Chondrocyte (in vitro differentiated cells): ENCODE data around the gene ARMC9. TPM values are rescaled to one million over a fixed set of nuclear protein-coding genes. Genes with fewer than 3 reads are reported as not detected.
"Not testable (repeated sequence)": the region's sequence is repeated elsewhere in the genome, so short reads cannot be mapped to it uniquely, and the experiment has no call there.

Source experiments
- DNase-seq: peaks from one replicate; pipeline ENCODE4 v3.0.0; 2021; ENCODE audit warnings: mixed read lengths, low spot score
- H3K27ac Mint-ChIP-seq: one replicate; pipeline ENCODE4 v1.8.0; 2021; ENCODE audit warnings: mild to moderate bottlenecking, moderate library complexity, mixed read lengths; ENCODE audit not compliant: unreplicated experiment
- H3K27me3 Mint-ChIP-seq: 2 replicates; pipeline ENCODE4 v1.8.0; 2021; ENCODE audit warnings: low read depth, mixed read lengths
- H3K36me3 Mint-ChIP-seq: 2 replicates; pipeline ENCODE4 v1.8.0; 2021; ENCODE audit warnings: low read depth, mixed read lengths
- H3K4me1 Mint-ChIP-seq: 2 replicates; pipeline ENCODE4 v1.8.0; 2021; ENCODE audit warnings: low read depth, mild to moderate bottlenecking, mixed read lengths
- H3K4me3 Mint-ChIP-seq: one replicate; pipeline ENCODE4 v1.8.0; 2021; ENCODE audit warnings: mild to moderate bottlenecking, moderate library complexity, mixed read lengths; ENCODE audit not compliant: unreplicated experiment
- H3K9me3 Mint-ChIP-seq: 2 replicates; pipeline ENCODE4 v1.8.0; 2021; ENCODE audit warnings: low read depth, mixed read lengths
- CTCF ChIP-seq: fragments of 200-600 bp; sonication (generic); IDR thresholded peaks from 2 replicates; pipeline ENCODE4 v1.5.0; 2021; ENCODE audit warnings: antibody characterized with exemption, mild to moderate bottlenecking, moderate library complexity
- total RNA-seq: library from RNA; stranded (reverse); gene quantifications from 3 replicates; pipeline ENCODE4 v1.2.1, GENCODE V29; 2021

ARMC9 gene
- total RNA-seq, 1 donor from 2014 or later: 188 TPM

DNA sequence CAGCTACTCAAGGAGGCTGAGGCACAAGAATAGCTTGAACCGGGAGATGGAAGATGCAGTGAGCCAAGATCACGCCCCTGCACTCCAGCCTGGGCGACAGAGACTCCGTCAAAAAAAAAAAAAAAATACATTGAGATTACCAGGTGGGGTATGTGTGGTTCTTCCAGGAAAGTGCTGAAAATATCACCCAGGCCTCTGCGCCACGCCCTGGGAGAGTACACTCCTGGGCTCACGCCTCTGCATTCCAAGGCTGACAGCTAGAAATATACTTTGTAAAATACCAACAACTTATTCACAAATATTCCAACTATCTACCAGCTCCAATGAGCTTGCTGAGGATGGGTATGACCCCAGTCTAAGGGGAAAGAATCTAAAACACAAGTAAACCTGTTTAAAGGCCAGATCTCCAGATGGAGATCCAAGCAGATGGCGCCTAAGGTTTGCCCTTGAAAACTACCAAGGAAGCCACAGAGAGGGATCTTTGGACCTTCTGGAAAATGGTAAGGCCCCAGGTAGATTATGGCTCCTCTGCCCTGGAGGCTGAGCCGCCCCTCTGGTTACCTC lies 175.4 kb downstream of the ARMC9 start:
- H3K27ac Mint-ChIP-seq: no peak overlapping the region
- peaks cover 12% of the 10 kb centered on the region for H3K4me1 Mint-ChIP-seq
- DNase-seq: no peak
- no peaks in the 10 kb centered on the region for H3K27me3 Mint-ChIP-seq
- peaks cover 12% of the 10 kb centered on the region for H3K36me3 Mint-ChIP-seq
- H3K9me3 Mint-ChIP-seq: no peaks in the 10 kb centered on the region
- H3K4me3 Mint-ChIP-seq: no peak overlapping the region
- no peak for TF ChIP-seq CTCF

DNA sequence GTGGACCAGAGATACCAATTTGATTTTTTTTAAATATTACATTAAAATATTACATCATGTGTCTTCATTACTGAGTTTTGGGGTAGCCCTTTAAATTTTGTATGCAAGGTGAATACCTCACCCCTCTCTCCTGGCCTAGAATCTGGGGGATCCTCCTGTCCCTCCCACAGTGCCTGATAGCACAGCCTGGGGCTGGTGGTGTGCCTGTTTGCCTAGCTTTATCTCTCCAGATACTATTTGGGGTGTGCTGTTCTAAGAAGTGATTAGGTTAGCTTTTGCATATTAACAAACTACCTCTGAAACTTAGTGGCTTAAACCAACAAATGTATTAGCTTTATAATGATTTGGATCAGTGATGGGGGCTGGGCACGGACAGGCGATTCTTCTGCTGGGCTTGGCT lies 176.3 kb downstream of the ARMC9 start:
- H3K36me3 Mint-ChIP-seq: peaks cover 12% of the 10 kb centered on the region
- H3K4me3 Mint-ChIP-seq: no peak overlapping the region
- DNase-seq: no peak
- no peaks in the 10 kb centered on the region for H3K9me3 Mint-ChIP-seq
- TF ChIP-seq CTCF: no peak
- H3K27ac Mint-ChIP-seq: no peak overlapping the region
- H3K4me1 Mint-ChIP-seq: peaks cover 12% of the 10 kb centered on the region
- H3K27me3 Mint-ChIP-seq: no peaks in the 10 kb centered on the region

DNA sequence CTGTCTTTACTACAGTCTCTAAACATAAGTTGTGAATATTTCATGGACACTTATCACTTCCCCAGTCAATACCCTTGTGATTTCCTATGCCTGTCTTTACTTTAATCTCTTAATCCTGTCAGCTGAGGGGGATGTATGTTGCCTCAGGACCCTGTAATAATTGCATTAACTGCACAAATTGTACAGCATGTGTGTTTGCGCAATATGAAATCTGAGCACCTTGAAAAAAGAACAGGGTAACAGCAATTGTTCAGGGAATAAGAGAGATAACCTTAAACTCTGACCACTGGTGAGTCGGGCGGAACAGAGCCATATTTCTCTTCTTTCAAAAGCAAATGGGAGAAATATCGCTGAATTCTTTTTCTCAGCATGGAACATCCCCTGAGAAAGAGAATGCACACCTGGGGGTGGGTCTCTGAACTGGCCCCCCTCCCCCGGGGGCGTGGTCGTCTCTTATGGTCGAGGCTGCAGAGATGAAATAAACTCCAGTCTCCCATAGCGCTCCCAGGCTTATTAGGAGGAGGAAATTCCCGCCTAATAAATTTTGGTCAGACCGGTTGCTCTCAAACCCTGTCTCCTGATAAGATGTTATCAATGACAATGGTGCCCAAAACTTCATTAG lies 177.7 kb downstream of the ARMC9 start:
- not testable (repeated sequence) for H3K27ac Mint-ChIP-seq, H3K9me3 Mint-ChIP-seq

GRCh38 chr2:231376857-231377256 lies 178.4 kb downstream of the ARMC9 start:
- DNase-seq: no peak
- Mint-ChIP-seq H3K4me3 (no peak overlapping the region), H3K36me3 (peaks cover 8% of the 10 kb centered on the region), H3K27me3 (no peaks in the 10 kb centered on the region), H3K27ac (no peak overlapping the region), H3K9me3 (no peaks in the 10 kb centered on the region), H3K4me1 (peaks cover 12% of the 10 kb centered on the region)
- TF ChIP-seq CTCF: no peak

More for the DNA sequence above, 177.7 kb downstream of the ARMC9 start:
- H3K36me3 Mint-ChIP-seq: peaks cover 10% of the 10 kb centered on the region
- DNase-seq, H3K27me3 Mint-ChIP-seq, H3K4me3 Mint-ChIP-seq: not testable (repeated sequence)
- peaks cover 12% of the 10 kb centered on the region for H3K4me1 Mint-ChIP-seq

DNA sequence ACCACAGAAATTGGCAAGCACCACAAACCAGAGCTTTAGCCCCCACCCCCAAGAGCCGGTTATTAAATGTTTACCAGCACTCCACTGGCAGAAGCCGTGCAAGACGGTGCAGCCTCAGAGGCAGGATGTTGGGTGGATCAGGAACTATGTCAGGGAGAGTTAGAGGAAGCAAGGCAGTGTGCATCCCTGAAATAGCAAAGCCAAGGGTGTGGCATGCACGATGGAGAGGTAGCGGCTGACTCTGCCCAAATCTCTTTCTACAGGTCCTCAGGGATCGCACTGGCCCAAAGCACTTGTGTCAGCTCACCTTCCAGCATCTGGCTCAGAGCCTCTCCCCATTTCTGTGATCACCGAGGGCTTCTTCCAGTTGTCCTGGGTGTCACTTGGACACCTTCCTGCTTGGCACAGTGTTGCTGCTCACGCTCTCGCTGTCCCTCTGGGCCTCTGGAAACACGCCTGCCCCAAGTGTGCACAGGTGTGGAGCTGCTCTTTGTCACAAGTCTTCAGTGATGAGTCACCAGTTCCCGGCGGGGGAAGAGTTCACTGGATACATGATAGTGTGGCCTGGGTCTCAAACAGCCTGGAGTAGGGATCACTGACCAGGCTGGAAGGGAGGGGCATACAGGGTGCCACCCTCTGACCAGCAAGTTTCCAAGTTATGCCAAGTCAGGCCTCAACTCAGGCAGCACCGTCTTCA lies 179.7 kb downstream of the ARMC9 start:
- Mint-ChIP-seq H3K36me3 (peaks cover 6% of the 10 kb centered on the region), H3K9me3 (no peaks in the 10 kb centered on the region), H3K27me3 (no peaks in the 10 kb centered on the region), H3K4me1 (peaks cover 9% of the 10 kb centered on the region), H3K27ac (no peak overlapping the region), H3K4me3 (no peak overlapping the region)
- DNase-seq: no peak
- no peak for TF ChIP-seq CTCF
